Measurements from ENCODE around the gene ACSF3.

DNA sequence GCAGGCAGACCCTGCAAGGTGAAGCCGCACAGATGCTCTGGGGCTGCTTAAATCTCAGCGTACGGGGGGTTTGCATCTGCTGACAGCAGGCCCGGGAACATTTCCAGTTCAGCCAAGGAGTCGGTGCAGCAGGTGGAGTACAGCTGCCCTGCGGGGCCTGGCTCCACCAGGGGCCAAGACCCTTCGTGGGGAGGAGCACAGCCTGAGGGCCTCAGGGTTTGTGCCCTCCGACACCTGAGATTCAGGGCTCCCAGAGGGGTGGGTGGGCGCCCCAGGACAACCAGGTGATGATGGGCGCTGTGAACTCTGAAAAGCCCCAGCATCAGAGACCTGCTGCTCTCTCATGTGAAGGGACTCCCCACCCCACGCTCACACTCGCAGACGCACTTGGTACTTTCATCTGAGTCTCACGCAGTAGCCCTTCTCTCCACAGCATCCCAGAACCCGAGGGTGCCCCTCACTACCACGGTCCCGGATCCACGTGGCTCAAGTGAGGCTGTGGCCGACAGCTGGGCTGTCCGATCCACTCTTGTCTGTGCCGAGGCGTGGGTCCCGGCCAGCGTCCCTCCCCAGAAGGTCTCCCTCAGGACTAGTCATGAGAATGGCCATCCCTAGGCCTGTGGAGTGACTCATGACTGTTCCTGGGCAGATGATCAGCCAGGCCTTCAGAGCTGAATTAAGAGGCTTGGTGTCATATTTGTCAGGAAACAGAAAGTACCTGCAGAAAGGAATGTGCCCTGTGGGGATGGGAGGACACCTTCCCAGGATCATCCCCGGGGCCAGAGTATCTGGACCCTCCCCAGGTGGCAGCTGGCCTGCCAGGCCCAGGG lies 29.6 kb downstream of the ACSF3 start:
- no peak for TF ChIP-seq POLR2AphosphoS5 (IDR thresholded peaks at IDR 0.05)
- no peak for TF ChIP-seq POLR2A (IDR thresholded peaks at IDR 0.05)
- TF ChIP-seq, protein P1, sequence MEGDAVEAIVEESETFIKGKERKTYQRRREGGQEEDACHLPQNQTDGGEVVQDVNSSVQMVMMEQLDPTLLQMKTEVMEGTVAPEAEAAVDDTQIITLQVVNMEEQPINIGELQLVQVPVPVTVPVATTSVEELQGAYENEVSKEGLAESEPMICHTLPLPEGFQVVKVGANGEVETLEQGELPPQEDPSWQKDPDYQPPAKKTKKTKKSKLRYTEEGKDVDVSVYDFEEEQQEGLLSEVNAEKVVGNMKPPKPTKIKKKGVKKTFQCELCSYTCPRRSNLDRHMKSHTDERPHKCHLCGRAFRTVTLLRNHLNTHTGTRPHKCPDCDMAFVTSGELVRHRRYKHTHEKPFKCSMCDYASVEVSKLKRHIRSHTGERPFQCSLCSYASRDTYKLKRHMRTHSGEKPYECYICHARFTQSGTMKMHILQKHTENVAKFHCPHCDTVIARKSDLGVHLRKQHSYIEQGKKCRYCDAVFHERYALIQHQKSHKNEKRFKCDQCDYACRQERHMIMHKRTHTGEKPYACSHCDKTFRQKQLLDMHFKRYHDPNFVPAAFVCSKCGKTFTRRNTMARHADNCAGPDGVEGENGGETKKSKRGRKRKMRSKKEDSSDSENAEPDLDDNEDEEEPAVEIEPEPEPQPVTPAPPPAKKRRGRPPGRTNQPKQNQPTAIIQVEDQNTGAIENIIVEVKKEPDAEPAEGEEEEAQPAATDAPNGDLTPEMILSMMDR (IDR thresholded peaks at IDR 0.05): no peak

Measured in upper lobe of left lung (tissue), 4 donors.